ENCODE measurements around the gene PCGF3. TPM values are rescaled to one million over a fixed set of nuclear protein-coding genes. Genes with fewer than 3 reads are reported as not detected.

PCGF3 gene
- total and polyA plus RNA-seq, 9 of the 15 experiments (the other 6 are each of a cell fraction or from before 2014, with no cell fraction given), result 2.6 to 46.1 (median 20.3) TPM

- TF ChIP-seq RBFOX2 (IDR thresholded peaks at IDR 0.05; ENCODE audit: low read depth, low read length) (peak; percentile 79), BHLHE40 (IDR thresholded peaks at IDR 0.05; ENCODE audit: low read length) (peak; percentile 43; the same call in 1 of the 2 replicates), NKRF (IDR thresholded peaks at IDR 0.05; ENCODE audit: borderline replicate concordance) (peak; percentile 68; the same call in 1 of the 2 replicates), NFRKB (IDR thresholded peaks at IDR 0.05; ENCODE audit: low read depth) (0 out of 2 replicates have a peak, but pooled peaks have one; percentile 48), HDGF (IDR thresholded peaks at IDR 0.05) (peak; percentile 94; the same call in 1 of the 2 replicates), POLR2A (conservative IDR thresholded peaks at IDR 0.05) (peak; percentile 61), LCOR (CRISPR knock-in tag; IDR thresholded peaks at IDR 0.05) (no peak), LARP7 (IDR thresholded peaks at IDR 0.05) (peak; percentile 90), PBX2 (CRISPR knock-in tag; IDR thresholded peaks at IDR 0.05; ENCODE audit: low read depth) (peak; percentile 39; the same call in 1 of the 2 replicates), PBX2 (tag; conservative IDR thresholded peaks at IDR 0.05; ENCODE audit: low read depth) (no peak), NRF1 (conservative IDR thresholded peaks at IDR 0.05 in 1 of 2, IDR thresholded peaks at IDR 0.05 in 1 of 2) (peak; percentile 91), ILK (tag; IDR thresholded peaks at IDR 0.05; ENCODE audit: borderline replicate concordance, low read depth) (no peak), RFX5 (IDR thresholded peaks at IDR 0.05; ENCODE audit: low read depth, low read length) (no peak), GATAD2A (IDR thresholded peaks at IDR 0.05) (peak; percentile 75; the same call in 1 of the 2 replicates), E2F6 (IDR thresholded peaks at IDR 0.05; ENCODE audit: borderline replicate concordance in 1 of 2, extremely low read depth in 1 of 2, insufficient read depth in 1 of 2, insufficient read length in 1 of 2, low read depth in 1 of 2, low read length in 1 of 2, poor library complexity in 1 of 2, severe bottlenecking in 1 of 2) (peak in 1 of 2 experiments; percentile 78), ZFX (CRISPR knock-in tag; IDR thresholded peaks at IDR 0.05) (peak; percentile 88), YY1 (IDR thresholded peaks at IDR 0.05; ENCODE audit: borderline replicate concordance in 1 of 3, control insufficient read depth in 1 of 3, extremely low read depth in 1 of 3, insufficient read depth in 3 of 3, insufficient read length in 1 of 3, insufficient replicate concordance in 2 of 3, low read depth in 1 of 3, low read length in 2 of 3) (peak in 1 of 3 experiments; percentile 40), POLR2AphosphoS5 (IDR thresholded peaks at IDR 0.05; ENCODE audit: control insufficient read depth, insufficient read depth, low read depth, low read length) (peak; percentile 42; the same call in 1 of the 2 replicates), SMARCE1 (IDR thresholded peaks at IDR 0.05) (0 out of 2 replicates have a peak, but pooled peaks have one; percentile 46)
These were observed at the start of gene PCGF3 (continued) for GRCh38 chr4:705278-706082.

Data from K562 (cell line).